Smooth muscle cell of the brain vasculature (primary cell): Measurements from ENCODE around the gene SUFU.
"Not testable (repeated sequence)": the region's sequence is repeated elsewhere in the genome, so short reads cannot be mapped to it uniquely, and the experiment has no call there.

ENCODE experiments used
- DNase-seq: peaks from one replicate; pipeline ENCODE4 v3.0.0-alpha.2; 2012; ENCODE audit warnings: low read depth, low spot score

The SUFU gene

GRCh38 chr10:102511583-102512274 is 8.0 kb downstream of the SUFU start:
- no peak for DNase-seq

GRCh38 chr10:102514487-102515311 is 10.9 kb downstream of the SUFU start:
- no peak for DNase-seq

- no peak for DNase-seq
These were observed 12.0 kb downstream of the SUFU start for GRCh38 chr10:102515724-102516123.

- no peak for DNase-seq
These were observed 13.8 kb downstream of the SUFU start for GRCh38 chr10:102517553-102517952.

GRCh38 chr10:102519246-102519825 is 15.6 kb downstream of the SUFU start:
- DNase-seq = no peak

- no peak for DNase-seq
These were observed 19.1 kb downstream of the SUFU start for GRCh38 chr10:102522874-102523249.

- DNase-seq = peak; percentile 54
These were observed 19.7 kb downstream of the SUFU start for GRCh38 chr10:102523250-102524029.

- no peak for DNase-seq
These were observed 21.0 kb downstream of the SUFU start for GRCh38 chr10:102524746-102525145.

GRCh38 chr10:102527546-102527945 is 23.8 kb downstream of the SUFU start:
- no peak for DNase-seq

- DNase-seq = no peak
These were observed 30.6 kb downstream of the SUFU start for GRCh38 chr10:102534333-102534732.

GRCh38 chr10:102534966-102535365 is 31.2 kb downstream of the SUFU start:
- not testable (repeated sequence) for DNase-seq

GRCh38 chr10:102535481-102536147 is 31.8 kb downstream of the SUFU start:
- no peak for DNase-seq

- DNase-seq = no peak
These were observed 33.6 kb downstream of the SUFU start for GRCh38 chr10:102537367-102537766.

GRCh38 chr10:102537948-102538347 is 34.2 kb downstream of the SUFU start:
- no peak for DNase-seq

- no peak for DNase-seq
These were observed 35.0 kb downstream of the SUFU start for GRCh38 chr10:102538811-102539210.

- no peak for DNase-seq
These were observed 36.3 kb downstream of the SUFU start for GRCh38 chr10:102540023-102540422.

- no peak for DNase-seq
These were observed 39.1 kb downstream of the SUFU start for GRCh38 chr10:102542800-102543418.

GRCh38 chr10:102545265-102545871 is 41.6 kb downstream of the SUFU start:
- DNase-seq = no peak

- no peak for DNase-seq
These were observed 42.2 kb downstream of the SUFU start for GRCh38 chr10:102545997-102546396.

GRCh38 chr10:102546606-102547320 is 43.0 kb downstream of the SUFU start:
- no peak for DNase-seq
